Pancreas (tissue), 10 donors: ENCODE data around the gene C1orf159. TPM values are rescaled to one million over a fixed set of nuclear protein-coding genes. Genes with fewer than 3 reads are reported as not detected.
"Not testable (repeated sequence)": the region's sequence is repeated elsewhere in the genome, so short reads cannot be mapped to it uniquely, and the experiment has no call there.

Experiments
- ATAC-seq, 4 donors: fragments of 200-7000 bp; cut with Tn5 transposase; one replicate each; pipeline versions ENCODE4 v1.8.0 to v1.9.1; 2020; ENCODE audit warnings: mild to moderate bottlenecking in 4 of 4, moderate library complexity in 4 of 4
- DNase-seq, 6 donors: peaks; one replicate each; pipeline ENCODE4 v3.0.0-alpha.2; 2020
- FAIRE-seq: peaks from 2 replicates; lab custom pipeline; 2012; peaks lifted over from hg19 to GRCh38; lab: Jason Lieb, UNC
- H3K27ac ChIP-seq, 4 donors: fragments of 200-600 bp; sonication (generic); 1 replicate in 3 of 4; 2 replicates in 1 of 4; pipeline versions ENCODE4 v1.5.0 to v1.8.0; 2020
- H3K27me3 ChIP-seq, 4 donors: fragments of 200-600 bp; one replicate each; pipeline ENCODE4 v1.8.0; 2021
- H3K36me3 ChIP-seq, 3 donors: fragments of 200-600 bp; sonication (generic) in 1 of 3; one replicate each; pipeline versions ENCODE4 v1.5.0 to v1.8.0; 2020 to 2021
- H3K4me1 ChIP-seq, 3 donors: fragments of 200-600 bp; one replicate each; pipeline ENCODE4 v1.8.0; 2021
- H3K4me3 ChIP-seq, 4 donors: fragments of 200-600 bp; sonication (generic) in 2 of 4; one replicate each; pipeline versions ENCODE4 v1.5.0 to v1.8.0; 2020 to 2021
- H3K9me3 ChIP-seq, 4 donors: fragments of 200-600 bp; one replicate each; pipeline ENCODE4 v1.8.0; 2021
- WGBS, 2 donors: extraction: QIAGEN DNeasy Blood & Tissue Kit; methylation state at CpG; one replicate each; pipeline ENCODE4 v1.1.7; 2013; 5-methylcytosine and 5-hydroxymethylcytosine counted together
- intact Hi-C, 3 donors: fragments of 100-400 bp; cut with DNase I; formaldehyde crosslinking; loops; one replicate each; pipeline versions ENCODE4 v1.11.1 to v1.14.2; 2022
- polyA plus RNA-seq, 2 donors: library from polyadenylated mRNA; stranded (reverse); fragments of 200-250 nt; gene quantifications; one replicate each; pipeline ENCODE4 v1.2.3, GENCODE V29; 2013
- total RNA-seq, 6 donors: library from RNA; stranded (reverse); fragmentation: NEBNext Ultra II Directional in 4 of 6; extraction: Animal tissue kit (Norgen Biotek cat#: 25700) in 4 of 6; gene quantifications; one replicate each; pipeline versions ENCODE4 v1.2.1 to v1.2.4, GENCODE V29; 2021 to 2023
- TF ChIP-seq, protein P1 (sequence below), 4 donors: fragments of 200-600 bp; sonication (generic) in 3 of 4; IDR thresholded peaks; one replicate each; pipeline versions ENCODE4 v1.5.0 to v1.8.0; 2021; ENCODE audit warnings: antibody characterized with exemption in 4 of 4
- donor health status: healthy with polysubstance abuse.
- donor health status: DM: no; HTN: no; CAD: no; lungs with moderate emphysema.
- donor health status: DM: no; HTN: no; CAD: no.
- donor health status: control.
- donor health status: control.
- donor health status: Bipolar disorder and iron deficiency.
- donor health status: DM: yes; HTN: yes; CAD: no.
- donor health status: DM: no; HTN: no; CAD: no.
- donor health status: DM: no; HTN: no; CAD: no.
- donor health status: DM: yes; HTN: yes; CAD: no.

Gene C1orf159
- total and polyA plus RNA-seq, 8 donors: 3.0 to 30.7 (median 4.9) TPM

DNA sequence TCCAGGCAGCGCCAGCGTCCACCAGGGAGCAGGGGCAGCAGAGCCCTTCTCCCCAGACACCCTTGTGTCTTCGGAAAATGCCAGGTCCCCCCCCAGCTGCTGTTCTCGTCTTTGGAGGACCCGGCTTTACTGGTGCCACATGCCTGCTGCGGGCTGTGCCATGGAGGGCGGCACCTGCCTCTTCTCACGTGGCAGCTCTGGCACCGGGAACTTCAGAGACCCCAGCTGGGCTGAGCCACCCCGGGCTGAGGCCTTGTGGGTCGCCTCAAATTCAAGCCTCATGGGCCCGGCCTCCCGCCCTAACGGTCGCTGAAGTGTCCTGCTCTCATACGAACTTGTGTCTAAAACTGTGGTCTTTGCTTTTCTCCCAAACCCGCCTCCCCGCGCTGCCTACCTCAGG is 27.0 kb upstream of the C1orf159 start:
- TF ChIP-seq, protein P1, sequence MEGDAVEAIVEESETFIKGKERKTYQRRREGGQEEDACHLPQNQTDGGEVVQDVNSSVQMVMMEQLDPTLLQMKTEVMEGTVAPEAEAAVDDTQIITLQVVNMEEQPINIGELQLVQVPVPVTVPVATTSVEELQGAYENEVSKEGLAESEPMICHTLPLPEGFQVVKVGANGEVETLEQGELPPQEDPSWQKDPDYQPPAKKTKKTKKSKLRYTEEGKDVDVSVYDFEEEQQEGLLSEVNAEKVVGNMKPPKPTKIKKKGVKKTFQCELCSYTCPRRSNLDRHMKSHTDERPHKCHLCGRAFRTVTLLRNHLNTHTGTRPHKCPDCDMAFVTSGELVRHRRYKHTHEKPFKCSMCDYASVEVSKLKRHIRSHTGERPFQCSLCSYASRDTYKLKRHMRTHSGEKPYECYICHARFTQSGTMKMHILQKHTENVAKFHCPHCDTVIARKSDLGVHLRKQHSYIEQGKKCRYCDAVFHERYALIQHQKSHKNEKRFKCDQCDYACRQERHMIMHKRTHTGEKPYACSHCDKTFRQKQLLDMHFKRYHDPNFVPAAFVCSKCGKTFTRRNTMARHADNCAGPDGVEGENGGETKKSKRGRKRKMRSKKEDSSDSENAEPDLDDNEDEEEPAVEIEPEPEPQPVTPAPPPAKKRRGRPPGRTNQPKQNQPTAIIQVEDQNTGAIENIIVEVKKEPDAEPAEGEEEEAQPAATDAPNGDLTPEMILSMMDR (IDR thresholded peaks at IDR 0.05): no peak
- Histone ChIP-seq H3K36me3 (no peaks in the 10 kb centered on the region), H3K9me3 (no peaks in the 10 kb centered on the region), H3K4me1 (no peaks in the 10 kb centered on the region), H3K27me3 (no peaks in the 10 kb centered on the region), H3K27ac (no peak overlapping the region), H3K4me3 (no peak overlapping the region)
- no peak for FAIRE-seq
- WGBS, 2 donors: 81 to 92% methylated on average over 19 of the region's 19 CpGs
- no peak for ATAC-seq
- intact Hi-C loops: no loop called here
- DNase-seq: no peak

DNA sequence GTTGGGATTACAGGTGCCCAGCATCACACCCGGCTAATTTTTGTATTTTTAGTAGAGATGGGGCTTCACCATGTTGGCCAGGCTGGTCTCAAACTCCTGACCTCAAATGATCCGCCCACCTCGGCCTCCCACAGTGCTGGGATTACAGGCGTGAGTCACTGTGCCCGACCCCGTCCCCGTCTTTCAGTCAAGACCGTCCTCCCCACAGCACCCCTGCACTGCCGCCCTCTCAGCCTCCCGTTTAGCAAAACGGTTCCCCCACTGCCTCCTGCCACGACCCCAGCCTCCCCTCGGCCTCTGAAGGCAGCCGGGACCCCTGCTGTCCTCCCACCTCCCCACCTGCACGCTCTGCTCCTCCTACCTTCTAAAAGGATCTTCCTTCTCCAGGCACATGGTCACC is 26.5 kb upstream of the C1orf159 start:
- DNase-seq, H3K27ac ChIP-seq, H3K36me3 ChIP-seq, H3K4me3 ChIP-seq, H3K9me3 ChIP-seq, H3K4me1 ChIP-seq, intact Hi-C loops, FAIRE-seq, ATAC-seq, H3K27me3 ChIP-seq: not testable (repeated sequence)
- WGBS, 2 donors: 62 to 84% methylated on average over 15 of the region's 15 CpGs

DNA sequence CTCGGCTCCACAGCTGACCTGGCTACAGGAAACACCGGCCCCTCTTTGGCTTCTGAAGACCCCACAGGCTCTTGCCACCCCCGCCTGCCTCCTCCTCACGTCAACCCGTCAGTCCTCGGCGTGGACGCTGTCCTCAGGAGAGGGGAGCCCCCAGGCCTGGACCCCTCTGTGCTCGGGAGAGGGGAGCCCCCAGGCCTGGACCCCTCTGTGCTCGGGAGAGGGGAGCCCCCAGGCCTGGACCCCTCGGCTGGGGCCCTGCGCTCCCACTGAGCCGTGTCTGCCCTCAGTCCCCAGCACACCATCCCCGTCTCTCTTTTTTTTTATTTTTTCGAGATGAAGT is 26.0 kb upstream of the C1orf159 start:
- Histone ChIP-seq H3K27me3 (no peaks in the 10 kb centered on the region), H3K4me1 (no peaks in the 10 kb centered on the region), H3K4me3 (no peak overlapping the region), H3K36me3 (no peaks in the 10 kb centered on the region), H3K9me3 (no peaks in the 10 kb centered on the region), H3K27ac (no peak overlapping the region)
- intact Hi-C loops: no loop called here
- WGBS, 2 donors: 74 to 82% methylated on average over 15 of the region's 15 CpGs
- DNase-seq (no peak), FAIRE-seq (no peak), ATAC-seq (no peak)
- TF ChIP-seq, protein P1 (IDR thresholded peaks at IDR 0.05): no peak

GRCh38 chr1:1141244-1141910 is 25.5 kb upstream of the C1orf159 start:
- Histone ChIP-seq H3K9me3 (no peaks in the 10 kb centered on the region), H3K4me1 (no peaks in the 10 kb centered on the region), H3K27ac (no peak overlapping the region), H3K36me3 (no peaks in the 10 kb centered on the region), H3K27me3 (no peaks in the 10 kb centered on the region), H3K4me3 (no peak overlapping the region)
- ATAC-seq (no peak), FAIRE-seq (no peak), DNase-seq (no peak)
- 75 to 82% methylated on average over 15 to 23 of the region's 25 CpGs for WGBS, 2 donors
- intact Hi-C loops: no loop called here
- TF ChIP-seq, protein P1 (IDR thresholded peaks at IDR 0.05): no peak

DNA sequence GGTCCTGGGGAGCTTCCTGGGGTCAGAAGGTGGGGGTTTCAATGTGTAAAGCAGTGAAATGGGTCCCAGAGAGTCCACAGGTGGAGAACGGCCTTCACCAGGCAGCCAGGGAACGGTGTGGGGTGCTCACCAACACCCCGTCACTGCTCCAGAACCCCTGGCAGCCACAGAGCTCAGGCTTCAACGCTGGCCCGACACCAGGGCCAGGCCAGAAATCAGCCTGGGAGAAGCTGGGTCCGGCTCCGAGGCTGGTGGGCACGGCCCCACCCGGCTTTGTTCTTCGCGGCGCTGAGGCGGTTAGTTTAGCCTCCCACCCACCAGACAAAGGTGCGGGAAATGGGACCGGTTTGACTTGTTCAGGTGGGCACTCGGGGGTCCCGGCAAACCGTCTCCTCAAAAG is 24.8 kb upstream of the C1orf159 start:
- no peak for DNase-seq
- 65 to 81% methylated on average over 18 of the region's 18 CpGs for WGBS, 2 donors

More for the DNA sequence above, 24.8 kb upstream of the C1orf159 start:
- intact Hi-C loops: no loop called here
- TF ChIP-seq, protein P1 (IDR thresholded peaks at IDR 0.05): no peak
- Histone ChIP-seq H3K36me3 (no peaks in the 10 kb centered on the region), H3K4me3 (no peak overlapping the region), H3K27ac (no peak overlapping the region), H3K9me3 (no peaks in the 10 kb centered on the region), H3K4me1 (no peaks in the 10 kb centered on the region), H3K27me3 (no peaks in the 10 kb centered on the region)
- FAIRE-seq: no peak
- ATAC-seq: no peak
